Medulla oblongata (tissue), 1 donor: ENCODE results near the gene TIAM1.
A peak's percentile ranks its signal among the peaks of the same experiment; 100 is the strongest.

ENCODE experiments used
- DNase-seq: peaks from one replicate; pipeline ENCODE4 v3.0.0-alpha.2; 2015; ENCODE audit errors: extremely low spot score

Gene TIAM1

DNA sequence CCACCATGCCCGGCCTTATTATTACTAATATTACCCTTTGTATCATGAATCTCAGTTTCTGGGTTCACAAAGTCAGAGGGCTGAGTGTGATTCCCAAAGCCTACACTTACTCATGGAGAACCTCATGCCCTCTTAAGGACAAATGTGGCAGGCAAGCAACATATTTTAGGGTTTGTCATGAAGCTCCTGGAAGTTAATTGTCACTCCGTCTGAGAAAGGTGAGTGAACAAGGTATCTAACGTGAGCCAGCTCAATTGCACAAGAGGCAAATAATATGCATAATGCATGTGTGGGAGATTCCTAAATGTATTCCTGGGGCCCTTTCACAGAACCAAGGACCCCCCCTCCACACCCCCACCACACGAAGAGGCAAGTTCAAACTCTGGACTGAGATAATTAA is 10.1 kb upstream of the TIAM1 start:
- no peak for DNase-seq

DNA sequence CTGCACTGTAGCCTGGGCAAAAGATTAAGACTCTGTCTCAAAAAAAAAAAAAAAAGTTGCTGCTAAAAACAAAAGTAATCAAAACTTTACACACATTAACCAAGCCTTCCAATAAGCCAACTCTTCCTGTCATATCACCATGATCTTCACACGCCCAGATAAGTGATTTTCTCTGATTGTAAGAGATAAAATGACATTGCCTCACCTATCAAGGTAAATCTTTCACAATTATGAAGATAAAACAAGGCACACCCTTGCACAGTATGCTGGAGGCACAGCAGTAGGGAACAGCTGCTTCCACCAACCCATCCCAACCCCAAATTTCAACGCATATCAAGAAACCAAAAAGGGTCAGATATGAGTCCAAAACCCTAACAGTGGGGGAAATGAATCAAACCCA is 8.8 kb upstream of the TIAM1 start:
- DNase-seq = no peak

DNA sequence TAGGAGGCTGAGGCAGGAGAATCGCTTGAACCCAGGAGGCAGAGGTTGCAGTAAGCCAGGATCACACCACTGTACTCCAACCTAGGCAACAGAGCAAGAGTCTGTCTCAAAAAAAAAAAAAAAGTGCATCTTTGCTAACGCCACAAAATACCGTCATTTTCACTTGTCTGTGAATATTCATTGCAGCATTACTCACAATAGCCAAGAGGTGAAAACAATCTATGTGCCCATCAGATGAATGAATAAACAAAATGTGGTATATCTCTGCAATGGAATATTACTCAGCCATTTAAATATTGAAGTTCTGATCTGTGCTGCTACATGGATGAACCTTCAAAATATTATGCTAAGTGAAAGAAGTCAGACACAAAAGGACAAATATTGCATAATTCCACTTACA is 7.9 kb upstream of the TIAM1 start:
- DNase-seq = no peak

DNA sequence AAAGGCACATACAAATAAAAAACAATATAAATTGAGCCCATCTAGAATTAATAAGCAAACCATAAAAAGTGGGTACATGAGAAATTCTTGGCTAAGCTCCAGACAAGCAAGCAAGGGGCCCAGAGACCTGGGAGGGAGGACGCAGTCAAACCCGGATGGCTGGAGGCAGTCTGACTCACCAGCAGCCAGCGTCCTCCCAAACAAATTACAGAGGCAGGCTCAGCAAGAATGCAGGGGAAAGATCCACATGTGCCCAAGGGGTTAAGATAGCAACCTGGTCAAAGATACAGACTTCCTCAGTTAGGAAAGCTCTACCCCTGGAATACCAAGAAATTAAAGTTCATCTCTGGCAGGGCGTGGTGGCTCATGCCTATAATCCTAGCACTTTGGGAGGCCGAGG is 7.4 kb upstream of the TIAM1 start:
- no peak for DNase-seq

DNA sequence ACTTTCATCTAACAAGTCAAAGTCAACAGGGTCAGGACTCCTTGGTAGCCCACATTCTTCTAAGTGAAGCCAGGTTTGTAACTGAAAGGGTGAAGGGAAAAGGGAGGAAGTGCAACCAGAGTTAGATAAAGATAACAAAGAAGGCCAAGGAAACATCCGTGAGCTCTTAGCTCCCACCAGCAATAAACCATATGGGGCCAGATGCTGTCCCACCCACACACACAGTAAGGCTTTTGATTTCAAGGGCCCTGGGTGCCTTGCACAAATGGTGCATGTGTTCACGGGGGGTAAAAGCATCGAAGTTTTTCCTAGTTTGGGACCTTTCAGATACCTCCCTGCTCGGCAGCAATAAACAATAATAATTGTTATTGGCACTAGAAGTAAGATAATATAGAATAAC is 5.1 kb upstream of the TIAM1 start:
- DNase-seq = no peak

- no peak for DNase-seq
Observed at GRCh38 chr21:31348188-31348587, 4.1 kb upstream of the TIAM1 start.

DNA sequence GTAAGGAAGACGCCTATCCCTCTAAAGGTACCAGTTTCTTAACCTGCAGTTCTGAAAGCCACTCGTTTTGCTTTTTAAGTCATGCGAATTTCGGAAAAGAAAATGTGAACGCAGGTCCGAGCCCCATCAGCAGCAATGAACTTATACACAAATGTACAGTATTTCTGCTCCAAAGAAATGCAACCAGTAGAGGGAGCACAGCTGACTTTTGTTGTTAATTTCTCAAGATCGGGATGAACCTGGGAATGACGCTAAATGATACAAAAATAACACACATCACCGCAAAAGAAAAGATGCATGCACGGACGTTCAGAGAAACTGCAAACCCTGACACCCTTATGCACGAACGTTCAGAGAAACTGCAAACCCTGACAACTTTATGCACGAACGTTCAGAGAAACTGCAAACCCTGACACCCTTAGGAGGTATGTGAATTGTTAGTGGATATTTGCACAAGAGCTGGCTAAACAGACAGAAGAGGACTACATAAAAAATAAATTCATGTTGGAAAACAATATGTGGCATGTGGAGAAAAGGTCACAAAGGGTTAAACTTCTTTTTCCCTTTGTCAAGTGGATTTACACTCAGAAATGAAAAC is 3.5 kb upstream of the TIAM1 start:
- peak; percentile 75 for DNase-seq

GRCh38 chr21:31346256-31346821 is 2.3 kb upstream of the TIAM1 start:
- no peak for DNase-seq

DNA sequence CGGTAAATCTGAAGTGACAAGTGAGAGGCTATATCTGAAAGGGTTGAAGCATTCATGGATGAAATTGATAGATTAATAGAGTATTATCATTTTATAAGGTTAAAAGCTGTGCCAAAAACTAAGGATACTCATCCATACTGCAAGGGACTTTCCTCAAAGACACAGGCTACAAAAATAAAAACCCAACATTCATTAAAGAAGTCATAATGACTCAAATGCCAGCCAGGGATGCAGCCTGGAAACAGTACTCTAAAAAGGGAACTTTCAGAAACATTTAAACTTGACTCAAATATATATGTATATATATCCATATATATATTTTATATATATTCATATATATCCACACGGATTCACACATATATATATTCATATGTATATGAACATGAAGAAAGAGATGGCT is 1.1 kb upstream of the TIAM1 start:
- DNase-seq = no peak

- no peak for DNase-seq
Observed at GRCh38 chr21:31343030-31343510, 991 bp downstream of the TIAM1 start.

- DNase-seq = no peak
Observed at GRCh38 chr21:31342348-31342747, 1.7 kb downstream of the TIAM1 start.

- no peak for DNase-seq
Observed at GRCh38 chr21:31340942-31341487, 3.0 kb downstream of the TIAM1 start.

DNA sequence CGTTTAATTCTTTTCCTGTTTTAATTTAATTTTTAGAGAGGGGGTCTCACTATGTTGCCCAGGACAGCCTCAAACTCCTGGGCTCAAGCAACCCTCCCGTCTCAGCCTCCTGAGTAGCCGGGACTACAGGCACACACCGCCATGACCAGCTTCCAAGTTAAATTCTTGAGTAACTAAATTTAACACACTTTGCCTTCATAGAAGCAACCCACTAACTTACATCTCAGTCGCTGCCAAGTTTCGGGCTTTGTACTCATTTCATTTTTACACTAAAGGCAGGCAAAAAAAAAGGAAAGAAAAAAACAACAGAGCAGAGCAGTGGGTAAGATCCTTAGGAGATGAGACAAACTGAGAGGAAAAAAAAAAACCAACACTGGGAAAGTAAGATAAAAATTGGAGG is 3.5 kb downstream of the TIAM1 start:
- DNase-seq = no peak

- DNase-seq = peak; percentile 53
Observed at GRCh38 chr21:31339721-31340120, 4.3 kb downstream of the TIAM1 start.

DNA sequence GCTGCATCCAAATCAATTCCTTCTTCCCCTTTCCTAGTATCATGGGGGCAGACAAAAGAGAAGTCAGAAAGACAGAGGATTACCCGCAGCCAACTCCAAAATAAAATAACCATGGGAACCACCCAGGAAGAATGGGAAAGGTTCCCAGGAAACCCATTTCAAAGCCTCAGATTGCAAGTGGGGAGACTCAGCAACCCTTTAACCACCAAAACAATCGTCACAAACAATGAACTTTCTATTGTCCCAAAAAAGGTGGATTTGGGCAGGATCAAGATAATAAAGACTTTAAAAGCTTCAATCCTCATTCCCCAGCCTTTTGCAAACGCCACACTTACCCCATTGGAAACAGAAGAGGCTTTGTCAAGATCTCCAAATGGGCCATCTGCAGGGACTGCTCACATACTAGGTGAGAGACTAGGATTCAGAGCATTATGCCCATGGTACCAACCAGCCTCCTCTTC is 5.1 kb downstream of the TIAM1 start:
- no peak for DNase-seq

GRCh38 chr21:31337996-31338907 is 5.8 kb downstream of the TIAM1 start:
- no peak for DNase-seq

- no peak for DNase-seq
Observed at GRCh38 chr21:31337086-31337485, 7.0 kb downstream of the TIAM1 start.

DNA sequence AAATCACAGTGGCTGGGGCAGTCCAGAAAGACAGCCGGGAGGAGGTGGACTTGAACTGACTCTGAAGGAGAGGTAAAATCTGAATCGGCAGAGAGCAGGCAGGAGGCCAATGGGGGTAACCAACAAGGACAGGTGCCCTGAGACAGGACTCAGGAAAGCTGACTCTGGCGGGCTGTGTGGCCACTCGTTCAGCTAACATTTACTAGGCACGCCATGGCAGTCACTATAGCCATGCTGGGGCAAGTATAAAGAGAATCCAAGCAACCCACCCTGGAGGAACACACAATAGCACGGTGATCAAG is 7.4 kb downstream of the TIAM1 start:
- no peak for DNase-seq

- DNase-seq = peak; percentile 60
Observed at GRCh38 chr21:31335957-31336738, 7.9 kb downstream of the TIAM1 start.

DNA sequence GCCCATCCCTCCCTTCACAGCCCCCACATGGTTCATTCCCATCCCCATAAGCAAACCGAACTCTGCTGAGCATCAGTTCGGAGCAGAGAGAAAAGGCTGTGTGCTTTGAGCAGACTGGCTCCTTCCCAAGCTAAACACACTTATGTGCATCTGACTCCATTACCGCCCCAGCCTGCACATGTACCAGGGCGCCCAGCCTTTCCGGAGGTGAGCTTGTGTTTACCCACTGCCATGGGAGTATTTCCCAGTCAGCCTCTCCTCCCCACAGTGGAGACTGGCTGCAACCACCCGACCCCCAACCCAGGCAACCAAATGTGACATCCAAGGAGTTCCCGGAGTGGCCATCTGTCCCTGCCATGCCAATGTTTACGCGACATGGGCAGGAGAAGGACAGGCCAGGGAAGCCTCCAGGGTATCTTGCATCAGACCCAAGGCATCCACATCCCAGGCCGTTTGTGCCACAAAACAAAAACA is 9.4 kb downstream of the TIAM1 start:
- DNase-seq = no peak

DNA sequence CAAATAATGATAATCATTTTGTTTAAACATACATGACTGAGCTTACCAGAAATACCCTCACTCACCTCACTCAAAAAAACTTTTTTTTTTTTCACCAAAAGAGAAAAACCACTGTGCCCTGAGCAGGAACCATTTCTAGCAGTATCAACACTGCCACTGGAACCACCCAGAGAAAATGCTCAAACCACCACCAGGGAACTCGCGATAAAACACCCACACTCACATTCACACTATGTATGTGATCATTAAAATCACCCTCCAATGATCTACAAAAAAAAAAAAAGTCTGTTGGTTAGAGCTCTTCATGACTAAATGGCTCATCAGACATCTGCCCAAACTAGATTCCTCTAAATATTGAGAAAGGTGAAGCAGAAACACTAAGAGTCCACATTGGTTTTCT is 11.5 kb downstream of the TIAM1 start:
- DNase-seq = no peak

DNA sequence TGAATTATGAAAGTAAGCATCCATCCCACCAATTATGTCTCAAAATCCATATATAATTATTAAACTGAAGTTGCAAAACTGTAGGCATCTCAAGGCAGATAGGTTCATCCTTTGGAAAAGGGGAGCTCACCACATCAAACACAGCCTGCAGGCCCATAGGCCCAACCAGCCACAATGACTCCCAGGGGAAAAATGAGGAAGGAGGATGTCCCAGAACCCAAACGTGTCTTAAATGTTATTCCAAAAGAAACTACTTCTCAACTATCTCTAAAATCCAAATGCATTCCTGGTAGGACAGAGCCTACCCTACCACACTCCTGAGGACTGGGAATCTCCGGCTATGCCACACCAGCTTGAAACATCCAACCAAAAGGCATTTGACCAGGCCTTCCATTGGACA is 12.8 kb downstream of the TIAM1 start:
- DNase-seq = no peak
